Cardiac muscle cell (in vitro differentiated cells and primary cell): Measurements from ENCODE around the gene MED12L. TPM values are rescaled to one million over a fixed set of nuclear protein-coding genes. Genes with fewer than 3 reads are reported as not detected.

Experiments used
- DNase-seq, 2 donors: peaks; one replicate each; pipeline versions ENCODE4 v3.0.0 to v3.0.0-alpha.2; 2010 to 2017; ENCODE audit warnings: low read depth in 1 of 2, low spot score in 1 of 2
- H3K27ac ChIP-seq: fragments of 200-600 bp; sonication (generic); 2 replicates; pipeline ENCODE4 v1.5.1; 2016
- H3K27me3 ChIP-seq: fragments of 200-600 bp; sonication (generic); 2 replicates; pipeline ENCODE4 v1.6.0; 2016; ENCODE audit warnings: control low read depth
- H3K36me3 ChIP-seq: fragments of 200-600 bp; sonication (generic); 2 replicates; pipeline ENCODE4 v1.5.1; 2016; ENCODE audit warnings: control low read depth
- H3K4me1 ChIP-seq: fragments of 200-600 bp; sonication (generic); 2 replicates; pipeline ENCODE4 v1.8.1; 2017; ENCODE audit warnings: low read depth, mild to moderate bottlenecking, mixed run types
- H3K4me3 ChIP-seq: fragments of 200-600 bp; sonication (generic); 2 replicates; pipeline ENCODE4 v1.5.1; 2016; ENCODE audit warnings: mild to moderate bottlenecking
- H3K9me3 ChIP-seq: fragments of 200-600 bp; sonication (generic); 2 replicates; pipeline ENCODE4 v1.5.1; 2017; ENCODE audit warnings: low read depth, mild to moderate bottlenecking, control low read depth
- CTCF ChIP-seq: IDR thresholded peaks from 2 replicates; pipeline ENCODE4 v1.5.1; 2012; ENCODE audit warnings: low read depth, mild to moderate bottlenecking, low read length
- polyA plus RNA-seq: library from polyadenylated mRNA; unstranded; fragments of >200 nt; fragmentation: Nextera tagmentation; extraction: Ambion mirVana; gene quantifications from 2 replicates; pipeline ENCODE4 v1.2.1, GENCODE V29; 2016
- total RNA-seq: library from RNA; depleted of rRNA; stranded (reverse); fragments of >200 nt; gene quantifications from 2 replicates; pipeline ENCODE4 v1.2.3, GENCODE V29; 2016

Gene MED12L
- total and polyA plus RNA-seq, 2 experiments from 2014 or later: 1.9 to 6.9 TPM

GRCh38 chr3:151107177-151107576, 21.7 kb downstream of the MED12L start:
- H3K4me3 ChIP-seq: no peak overlapping the region
- H3K27me3 ChIP-seq: no peaks in the 10 kb centered on the region
- H3K4me1 ChIP-seq: peaks cover 14% of the 10 kb centered on the region
- H3K9me3 ChIP-seq: no peaks in the 10 kb centered on the region
- no peak overlapping the region for H3K27ac ChIP-seq
- H3K36me3 ChIP-seq: no peaks in the 10 kb centered on the region
- TF ChIP-seq CTCF: no peak
- DNase-seq: no peak

- Histone ChIP-seq H3K4me3 (no peak overlapping the region), H3K4me1 (peaks cover 11% of the 10 kb centered on the region), H3K36me3 (no peaks in the 10 kb centered on the region), H3K27ac (no peak overlapping the region), H3K27me3 (no peaks in the 10 kb centered on the region), H3K9me3 (no peaks in the 10 kb centered on the region)
- no peak for DNase-seq
- no peak for TF ChIP-seq CTCF
Measured at GRCh38 chr3:151107701-151108100, 22.2 kb downstream of the MED12L start.

- no peak overlapping the region for H3K4me3 ChIP-seq
- H3K27ac ChIP-seq: no peak overlapping the region
- H3K4me1 ChIP-seq: peaks cover 11% of the 10 kb centered on the region
- no peak for TF ChIP-seq CTCF
- H3K9me3 ChIP-seq: no peaks in the 10 kb centered on the region
- no peaks in the 10 kb centered on the region for H3K27me3 ChIP-seq
- no peak for DNase-seq
- H3K36me3 ChIP-seq: no peaks in the 10 kb centered on the region
Measured at GRCh38 chr3:151109286-151109800, 23.9 kb downstream of the MED12L start.

GRCh38 chr3:151112731-151113130, 27.3 kb downstream of the MED12L start:
- Histone ChIP-seq H3K4me1 (peaks cover 2% of the 10 kb centered on the region), H3K4me3 (no peak overlapping the region), H3K36me3 (no peaks in the 10 kb centered on the region), H3K27ac (no peak overlapping the region), H3K9me3 (no peaks in the 10 kb centered on the region), H3K27me3 (no peaks in the 10 kb centered on the region)
- no peak for DNase-seq
- no peak for TF ChIP-seq CTCF

GRCh38 chr3:151113343-151113742, 27.9 kb downstream of the MED12L start:
- H3K9me3 ChIP-seq: no peaks in the 10 kb centered on the region
- DNase-seq: no peak
- TF ChIP-seq CTCF: no peak
- H3K36me3 ChIP-seq: no peaks in the 10 kb centered on the region
- H3K4me1 ChIP-seq: no peaks in the 10 kb centered on the region
- no peak overlapping the region for H3K4me3 ChIP-seq
- H3K27ac ChIP-seq: no peak overlapping the region
- H3K27me3 ChIP-seq: no peaks in the 10 kb centered on the region

- H3K36me3 ChIP-seq: no peaks in the 10 kb centered on the region
- no peak overlapping the region for H3K27ac ChIP-seq
- no peaks in the 10 kb centered on the region for H3K4me1 ChIP-seq
- no peaks in the 10 kb centered on the region for H3K27me3 ChIP-seq
- H3K4me3 ChIP-seq: no peak overlapping the region
- no peak for TF ChIP-seq CTCF
- DNase-seq: no peak
- no peaks in the 10 kb centered on the region for H3K9me3 ChIP-seq
Measured at GRCh38 chr3:151117047-151117446, 31.6 kb downstream of the MED12L start.
